ENCODE data around the gene FRS3.

The FRS3 gene

DNA sequence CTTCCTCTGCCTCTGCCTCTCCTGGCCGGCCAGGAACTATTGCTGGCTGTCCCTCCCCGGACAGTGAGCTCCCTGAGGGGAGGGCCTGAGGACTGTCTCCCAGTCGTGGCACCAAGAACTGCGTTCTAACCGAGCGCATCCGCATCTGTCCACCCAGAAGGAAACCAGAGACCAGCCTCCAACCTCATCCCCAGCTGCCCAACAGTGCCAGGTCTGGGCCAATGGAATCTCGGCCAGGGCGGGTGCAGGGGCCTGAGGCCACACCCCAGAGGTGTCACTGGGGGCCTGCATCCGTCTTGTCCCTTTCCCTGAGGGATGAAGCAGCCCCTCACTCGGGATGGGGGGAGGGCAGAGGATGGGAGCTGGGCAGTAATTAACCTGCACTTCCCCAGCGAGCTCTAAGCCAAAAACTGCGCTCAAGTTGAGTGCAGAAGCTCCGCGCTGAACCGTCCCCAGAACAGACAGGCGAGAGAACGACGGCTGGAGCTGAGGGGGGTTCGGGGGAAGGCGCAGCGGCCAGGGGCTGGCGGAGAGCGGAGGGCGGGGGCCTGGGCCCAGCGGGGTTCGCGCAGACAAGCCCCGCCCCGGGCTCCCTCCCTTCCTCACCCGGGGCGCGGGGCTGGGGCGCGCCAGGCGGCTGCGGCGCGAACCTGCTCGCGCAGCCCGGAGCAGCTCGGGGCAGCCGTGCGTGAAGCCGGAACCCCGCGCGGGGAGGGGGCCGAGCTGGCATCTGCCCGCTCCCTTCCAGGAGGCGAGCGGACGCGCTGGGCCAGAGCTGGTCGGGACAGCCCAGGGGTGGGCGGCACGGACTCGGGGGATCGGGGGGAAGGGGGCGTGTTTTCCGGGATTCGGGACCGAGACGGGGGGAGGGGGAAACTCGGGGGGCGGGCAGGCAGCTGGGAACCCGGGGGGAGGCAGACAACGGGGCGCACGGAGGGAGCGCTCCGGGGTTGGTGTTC is 45.7 kb downstream of the FRS3 start (continued):
- TF ChIP-seq, protein P1, sequence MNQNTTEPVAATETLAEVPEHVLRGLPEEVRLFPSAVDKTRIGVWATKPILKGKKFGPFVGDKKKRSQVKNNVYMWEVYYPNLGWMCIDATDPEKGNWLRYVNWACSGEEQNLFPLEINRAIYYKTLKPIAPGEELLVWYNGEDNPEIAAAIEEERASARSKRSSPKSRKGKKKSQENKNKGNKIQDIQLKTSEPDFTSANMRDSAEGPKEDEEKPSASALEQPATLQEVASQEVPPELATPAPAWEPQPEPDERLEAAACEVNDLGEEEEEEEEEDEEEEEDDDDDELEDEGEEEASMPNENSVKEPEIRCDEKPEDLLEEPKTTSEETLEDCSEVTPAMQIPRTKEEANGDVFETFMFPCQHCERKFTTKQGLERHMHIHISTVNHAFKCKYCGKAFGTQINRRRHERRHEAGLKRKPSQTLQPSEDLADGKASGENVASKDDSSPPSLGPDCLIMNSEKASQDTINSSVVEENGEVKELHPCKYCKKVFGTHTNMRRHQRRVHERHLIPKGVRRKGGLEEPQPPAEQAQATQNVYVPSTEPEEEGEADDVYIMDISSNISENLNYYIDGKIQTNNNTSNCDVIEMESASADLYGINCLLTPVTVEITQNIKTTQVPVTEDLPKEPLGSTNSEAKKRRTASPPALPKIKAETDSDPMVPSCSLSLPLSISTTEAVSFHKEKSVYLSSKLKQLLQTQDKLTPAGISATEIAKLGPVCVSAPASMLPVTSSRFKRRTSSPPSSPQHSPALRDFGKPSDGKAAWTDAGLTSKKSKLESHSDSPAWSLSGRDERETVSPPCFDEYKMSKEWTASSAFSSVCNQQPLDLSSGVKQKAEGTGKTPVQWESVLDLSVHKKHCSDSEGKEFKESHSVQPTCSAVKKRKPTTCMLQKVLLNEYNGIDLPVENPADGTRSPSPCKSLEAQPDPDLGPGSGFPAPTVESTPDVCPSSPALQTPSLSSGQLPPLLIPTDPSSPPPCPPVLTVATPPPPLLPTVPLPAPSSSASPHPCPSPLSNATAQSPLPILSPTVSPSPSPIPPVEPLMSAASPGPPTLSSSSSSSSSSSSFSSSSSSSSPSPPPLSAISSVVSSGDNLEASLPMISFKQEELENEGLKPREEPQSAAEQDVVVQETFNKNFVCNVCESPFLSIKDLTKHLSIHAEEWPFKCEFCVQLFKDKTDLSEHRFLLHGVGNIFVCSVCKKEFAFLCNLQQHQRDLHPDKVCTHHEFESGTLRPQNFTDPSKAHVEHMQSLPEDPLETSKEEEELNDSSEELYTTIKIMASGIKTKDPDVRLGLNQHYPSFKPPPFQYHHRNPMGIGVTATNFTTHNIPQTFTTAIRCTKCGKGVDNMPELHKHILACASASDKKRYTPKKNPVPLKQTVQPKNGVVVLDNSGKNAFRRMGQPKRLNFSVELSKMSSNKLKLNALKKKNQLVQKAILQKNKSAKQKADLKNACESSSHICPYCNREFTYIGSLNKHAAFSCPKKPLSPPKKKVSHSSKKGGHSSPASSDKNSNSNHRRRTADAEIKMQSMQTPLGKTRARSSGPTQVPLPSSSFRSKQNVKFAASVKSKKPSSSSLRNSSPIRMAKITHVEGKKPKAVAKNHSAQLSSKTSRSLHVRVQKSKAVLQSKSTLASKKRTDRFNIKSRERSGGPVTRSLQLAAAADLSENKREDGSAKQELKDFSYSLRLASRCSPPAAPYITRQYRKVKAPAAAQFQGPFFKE (tag by site-specific recombination; IDR thresholded peaks at IDR 0.05; ENCODE audit: borderline replicate concordance), result no peak
- TF ChIP-seq ZNF169 (tag by site-specific recombination; IDR thresholded peaks at IDR 0.05) (no peak), GLI4 (tag by site-specific recombination; IDR thresholded peaks at IDR 0.05) (no peak), ZNF664 (tag by site-specific recombination; IDR thresholded peaks at IDR 0.05) (no peak), ZNF596 (tag by site-specific recombination; IDR thresholded peaks at IDR 0.05) (0 out of 2 replicates have a peak, but pooled peaks have one; percentile 43), ZNF112 (tag by site-specific recombination; IDR thresholded peaks at IDR 0.05) (no peak), ZNF707 (tag by site-specific recombination; IDR thresholded peaks at IDR 0.05) (no peak), ZNF175 (tag by site-specific recombination; IDR thresholded peaks at IDR 0.05) (no peak), ZNF394 (tag by site-specific recombination; IDR thresholded peaks at IDR 0.05; ENCODE audit: borderline replicate concordance) (no peak), KLF10 (tag by site-specific recombination; IDR thresholded peaks at IDR 0.05) (peak; percentile 35; the same call in 1 of the 2 replicates), MZF1 (tag by site-specific recombination; IDR thresholded peaks at IDR 0.05; ENCODE audit: borderline replicate concordance) (no peak), ZNF274 (IDR thresholded peaks at IDR 0.05; ENCODE audit: low read length) (no peak), ZNF274 (tag by site-specific recombination; IDR thresholded peaks at IDR 0.05; ENCODE audit: borderline replicate concordance) (no peak), ZNF391 (tag by site-specific recombination; IDR thresholded peaks at IDR 0.05; ENCODE audit: borderline replicate concordance, low read depth) (no peak), ZBTB7A (tag by site-specific recombination; IDR thresholded peaks at IDR 0.05; ENCODE audit: low read depth) (no peak), ZNF202 (tag by site-specific recombination; IDR thresholded peaks at IDR 0.05; ENCODE audit: borderline replicate concordance) (no peak), ZNF2 (tag by site-specific recombination; IDR thresholded peaks at IDR 0.05) (0 out of 2 replicates have a peak, but pooled peaks have one; percentile 23), ZSCAN23 (tag by site-specific recombination; IDR thresholded peaks at IDR 0.05) (no peak)
- TF ChIP-seq, protein P2, sequence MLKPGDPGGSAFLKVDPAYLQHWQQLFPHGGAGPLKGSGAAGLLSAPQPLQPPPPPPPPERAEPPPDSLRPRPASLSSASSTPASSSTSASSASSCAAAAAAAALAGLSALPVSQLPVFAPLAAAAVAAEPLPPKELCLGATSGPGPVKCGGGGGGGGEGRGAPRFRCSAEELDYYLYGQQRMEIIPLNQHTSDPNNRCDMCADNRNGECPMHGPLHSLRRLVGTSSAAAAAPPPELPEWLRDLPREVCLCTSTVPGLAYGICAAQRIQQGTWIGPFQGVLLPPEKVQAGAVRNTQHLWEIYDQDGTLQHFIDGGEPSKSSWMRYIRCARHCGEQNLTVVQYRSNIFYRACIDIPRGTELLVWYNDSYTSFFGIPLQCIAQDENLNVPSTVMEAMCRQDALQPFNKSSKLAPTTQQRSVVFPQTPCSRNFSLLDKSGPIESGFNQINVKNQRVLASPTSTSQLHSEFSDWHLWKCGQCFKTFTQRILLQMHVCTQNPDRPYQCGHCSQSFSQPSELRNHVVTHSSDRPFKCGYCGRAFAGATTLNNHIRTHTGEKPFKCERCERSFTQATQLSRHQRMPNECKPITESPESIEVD (tag by site-specific recombination; IDR thresholded peaks at IDR 0.05), result no peak
- TF ChIP-seq, protein P3, sequence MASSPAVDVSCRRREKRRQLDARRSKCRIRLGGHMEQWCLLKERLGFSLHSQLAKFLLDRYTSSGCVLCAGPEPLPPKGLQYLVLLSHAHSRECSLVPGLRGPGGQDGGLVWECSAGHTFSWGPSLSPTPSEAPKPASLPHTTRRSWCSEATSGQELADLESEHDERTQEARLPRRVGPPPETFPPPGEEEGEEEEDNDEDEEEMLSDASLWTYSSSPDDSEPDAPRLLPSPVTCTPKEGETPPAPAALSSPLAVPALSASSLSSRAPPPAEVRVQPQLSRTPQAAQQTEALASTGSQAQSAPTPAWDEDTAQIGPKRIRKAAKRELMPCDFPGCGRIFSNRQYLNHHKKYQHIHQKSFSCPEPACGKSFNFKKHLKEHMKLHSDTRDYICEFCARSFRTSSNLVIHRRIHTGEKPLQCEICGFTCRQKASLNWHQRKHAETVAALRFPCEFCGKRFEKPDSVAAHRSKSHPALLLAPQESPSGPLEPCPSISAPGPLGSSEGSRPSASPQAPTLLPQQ (tag by site-specific recombination; IDR thresholded peaks at IDR 0.05), result no peak
- TF ChIP-seq, protein P4, sequence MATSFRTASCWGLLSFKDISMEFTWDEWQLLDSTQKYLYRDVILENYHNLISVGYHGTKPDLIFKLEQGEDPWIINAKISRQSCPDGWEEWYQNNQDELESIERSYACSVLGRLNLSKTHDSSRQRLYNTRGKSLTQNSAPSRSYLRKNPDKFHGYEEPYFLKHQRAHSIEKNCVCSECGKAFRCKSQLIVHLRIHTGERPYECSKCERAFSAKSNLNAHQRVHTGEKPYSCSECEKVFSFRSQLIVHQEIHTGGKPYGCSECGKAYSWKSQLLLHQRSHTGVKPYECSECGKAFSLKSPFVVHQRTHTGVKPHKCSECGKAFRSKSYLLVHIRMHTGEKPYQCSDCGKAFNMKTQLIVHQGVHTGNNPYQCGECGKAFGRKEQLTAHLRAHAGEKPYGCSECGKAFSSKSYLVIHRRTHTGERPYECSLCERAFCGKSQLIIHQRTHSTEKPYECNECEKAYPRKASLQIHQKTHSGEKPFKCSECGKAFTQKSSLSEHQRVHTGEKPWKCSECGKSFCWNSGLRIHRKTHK (tag by site-specific recombination; IDR thresholded peaks at IDR 0.05), result no peak
- TF ChIP-seq, protein P5, sequence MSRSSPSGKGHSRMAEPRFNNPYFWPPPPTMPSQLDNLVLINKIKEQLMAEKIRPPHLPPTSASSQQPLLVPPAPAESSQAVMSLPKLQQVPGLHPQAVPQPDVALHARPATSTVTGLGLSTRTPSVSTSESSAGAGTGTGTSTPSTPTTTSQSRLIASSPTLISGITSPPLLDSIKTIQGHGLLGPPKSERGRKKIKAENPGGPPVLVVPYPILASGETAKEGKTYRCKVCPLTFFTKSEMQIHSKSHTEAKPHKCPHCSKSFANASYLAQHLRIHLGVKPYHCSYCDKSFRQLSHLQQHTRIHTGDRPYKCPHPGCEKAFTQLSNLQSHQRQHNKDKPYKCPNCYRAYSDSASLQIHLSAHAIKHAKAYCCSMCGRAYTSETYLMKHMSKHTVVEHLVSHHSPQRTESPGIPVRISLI (tag by site-specific recombination; IDR thresholded peaks at IDR 0.05), result no peak
- TF ChIP-seq, protein P6, sequence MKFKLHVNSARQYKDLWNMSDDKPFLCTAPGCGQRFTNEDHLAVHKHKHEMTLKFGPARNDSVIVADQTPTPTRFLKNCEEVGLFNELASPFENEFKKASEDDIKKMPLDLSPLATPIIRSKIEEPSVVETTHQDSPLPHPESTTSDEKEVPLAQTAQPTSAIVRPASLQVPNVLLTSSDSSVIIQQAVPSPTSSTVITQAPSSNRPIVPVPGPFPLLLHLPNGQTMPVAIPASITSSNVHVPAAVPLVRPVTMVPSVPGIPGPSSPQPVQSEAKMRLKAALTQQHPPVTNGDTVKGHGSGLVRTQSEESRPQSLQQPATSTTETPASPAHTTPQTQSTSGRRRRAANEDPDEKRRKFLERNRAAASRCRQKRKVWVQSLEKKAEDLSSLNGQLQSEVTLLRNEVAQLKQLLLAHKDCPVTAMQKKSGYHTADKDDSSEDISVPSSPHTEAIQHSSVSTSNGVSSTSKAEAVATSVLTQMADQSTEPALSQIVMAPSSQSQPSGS (tag by site-specific recombination; IDR thresholded peaks at IDR 0.05; ENCODE audit: low read depth), result no peak
- TF ChIP-seq, protein P7, sequence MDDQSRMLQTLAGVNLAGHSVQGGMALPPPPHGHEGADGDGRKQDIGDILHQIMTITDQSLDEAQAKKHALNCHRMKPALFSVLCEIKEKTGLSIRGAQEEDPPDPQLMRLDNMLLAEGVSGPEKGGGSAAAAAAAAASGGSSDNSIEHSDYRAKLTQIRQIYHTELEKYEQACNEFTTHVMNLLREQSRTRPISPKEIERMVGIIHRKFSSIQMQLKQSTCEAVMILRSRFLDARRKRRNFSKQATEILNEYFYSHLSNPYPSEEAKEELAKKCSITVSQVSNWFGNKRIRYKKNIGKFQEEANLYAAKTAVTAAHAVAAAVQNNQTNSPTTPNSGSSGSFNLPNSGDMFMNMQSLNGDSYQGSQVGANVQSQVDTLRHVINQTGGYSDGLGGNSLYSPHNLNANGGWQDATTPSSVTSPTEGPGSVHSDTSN (CRISPR knock-in tag; IDR thresholded peaks at IDR 0.05), result peak; percentile 36
